Natural killer cell (primary cell): Measurements from ENCODE around the gene DCTPP1. TPM values are rescaled to one million over a fixed set of nuclear protein-coding genes. Genes with fewer than 3 reads are reported as not detected.

Source experiments
- ATAC-seq, 3 donors: fragments of 150-1000 bp in 2 of 3; fragments of 200-7000 bp in 1 of 3; cut with Tn5 transposase; 1 replicate in 1 of 3; 2 replicates in 2 of 3; pipeline ENCODE4 v1.10.0; 2021; ENCODE audit warnings: mild to moderate bottlenecking in 2 of 3, moderate library complexity in 2 of 3
- DNase-seq, 2 donors: peaks; one replicate each; pipeline versions ENCODE4 v3.0.0 to v3.0.0-alpha.2; 2013 to 2021; ENCODE audit warnings: mixed read lengths in 1 of 2
- H3K27ac ChIP-seq: one replicate; pipeline ENCODE4 v1.5.1; 2013; ENCODE audit warnings: mild to moderate bottlenecking, low read length
- H3K27me3 ChIP-seq: one replicate; pipeline ENCODE4 v1.6.1; 2013; ENCODE audit warnings: low read length; ENCODE audit not compliant: control insufficient read depth, insufficient read depth
- H3K36me3 ChIP-seq: one replicate; pipeline ENCODE4 v1.6.1; 2013; ENCODE audit warnings: low read length; ENCODE audit not compliant: control insufficient read depth, insufficient read depth
- H3K4me1 ChIP-seq: one replicate; pipeline ENCODE4 v1.6.1; 2013; ENCODE audit warnings: low read length; ENCODE audit not compliant: control insufficient read depth, insufficient read depth
- H3K4me3 ChIP-seq: one replicate; pipeline ENCODE4 v1.5.1; 2013; ENCODE audit warnings: low read length
- H3K9me3 ChIP-seq: one replicate; pipeline ENCODE4 v1.6.1; 2013; ENCODE audit warnings: low read length; ENCODE audit not compliant: control insufficient read depth, insufficient read depth
- H3K27ac Mint-ChIP-seq, 2 donors: one replicate each; pipeline ENCODE4 v1.8.0; 2022; ENCODE audit warnings: mild to moderate bottlenecking in 2 of 2, mixed read lengths in 2 of 2, moderate library complexity in 1 of 2
- H3K27me3 Mint-ChIP-seq, 2 donors: one replicate each; pipeline ENCODE4 v1.8.0; 2022; ENCODE audit warnings: low read depth in 2 of 2, mixed read lengths in 2 of 2
- H3K36me3 Mint-ChIP-seq: one replicate; pipeline ENCODE4 v1.8.0; 2022; ENCODE audit warnings: mixed read lengths
- H3K4me1 Mint-ChIP-seq, 2 donors: one replicate each; pipeline ENCODE4 v1.8.0; 2022; ENCODE audit warnings: mixed read lengths in 2 of 2
- H3K4me3 Mint-ChIP-seq: one replicate; pipeline ENCODE4 v1.8.0; 2022; ENCODE audit warnings: mild to moderate bottlenecking, moderate library complexity, mixed read lengths
- H3K9me3 Mint-ChIP-seq, 2 donors: one replicate each; pipeline ENCODE4 v1.8.0; 2022; ENCODE audit warnings: mixed read lengths in 2 of 2
- WGBS: methylation state at CpG from one replicate; pipeline ENCODE4 v1.1.7; 2013; ENCODE audit warnings: missing lambda C conversion rate; ENCODE audit not compliant: insufficient coverage; 5-methylcytosine and 5-hydroxymethylcytosine counted together
- intact Hi-C: fragments of 100-400 bp; cut with micrococcal nuclease; formaldehyde crosslinking; loops from one replicate; pipeline ENCODE4 v1.14.2; 2022
- total RNA-seq, 4 donors: library from RNA; stranded (reverse); fragments of 120-200 nt in 1 of 4; gene quantifications; one replicate each; pipeline versions ENCODE4 v1.2.3 to v1.2.4, GENCODE V29; 2013 to 2022
- TF ChIP-seq, protein P1 (sequence below): fragments of 200-600 bp; IDR thresholded peaks from one replicate; pipeline ENCODE4 v1.8.0; 2022; ENCODE audit warnings: antibody characterized with exemption

The DCTPP1 gene
- total RNA-seq, 3 donors from 2014 or later (not counting 1 experiment from before 2014, with no cell fraction given) = 11.2 to 16.9 (median 15.2) TPM

DNA sequence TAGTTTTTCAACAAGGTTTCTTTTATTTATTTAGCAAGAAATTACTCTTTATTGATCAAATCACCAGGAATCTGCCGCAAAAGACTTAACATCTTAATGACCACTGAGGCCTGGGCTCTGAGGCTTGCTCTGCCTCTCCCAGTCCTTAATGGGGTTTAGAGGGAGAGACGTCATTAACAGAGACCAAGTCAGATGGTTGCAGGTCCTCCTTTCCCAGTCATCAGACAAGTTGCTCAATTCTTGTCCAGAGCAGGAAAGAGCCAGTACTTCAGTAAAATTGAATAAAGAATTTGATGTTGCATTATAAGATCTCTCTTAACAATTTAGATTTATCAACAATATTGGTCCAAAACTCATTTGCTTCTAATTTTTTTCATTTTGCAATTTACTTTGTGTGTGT lies 13.8 kb upstream of the DCTPP1 start:
- no peak overlapping the region for H3K4me3 ChIP-seq
- no peaks in the 10 kb centered on the region for H3K27me3 ChIP-seq
- no peak for ATAC-seq
- DNase-seq = no peak
- intact Hi-C loops = no loop called here
- 92% methylated on average over 1 of the region's 2 CpGs for WGBS
- peak overlapping the region; percentile 7 to 66 for H3K27ac Mint-ChIP-seq
- peaks cover 0 to 3% of the 10 kb centered on the region in 2 donors for H3K9me3 Mint-ChIP-seq
- TF ChIP-seq, protein P1, sequence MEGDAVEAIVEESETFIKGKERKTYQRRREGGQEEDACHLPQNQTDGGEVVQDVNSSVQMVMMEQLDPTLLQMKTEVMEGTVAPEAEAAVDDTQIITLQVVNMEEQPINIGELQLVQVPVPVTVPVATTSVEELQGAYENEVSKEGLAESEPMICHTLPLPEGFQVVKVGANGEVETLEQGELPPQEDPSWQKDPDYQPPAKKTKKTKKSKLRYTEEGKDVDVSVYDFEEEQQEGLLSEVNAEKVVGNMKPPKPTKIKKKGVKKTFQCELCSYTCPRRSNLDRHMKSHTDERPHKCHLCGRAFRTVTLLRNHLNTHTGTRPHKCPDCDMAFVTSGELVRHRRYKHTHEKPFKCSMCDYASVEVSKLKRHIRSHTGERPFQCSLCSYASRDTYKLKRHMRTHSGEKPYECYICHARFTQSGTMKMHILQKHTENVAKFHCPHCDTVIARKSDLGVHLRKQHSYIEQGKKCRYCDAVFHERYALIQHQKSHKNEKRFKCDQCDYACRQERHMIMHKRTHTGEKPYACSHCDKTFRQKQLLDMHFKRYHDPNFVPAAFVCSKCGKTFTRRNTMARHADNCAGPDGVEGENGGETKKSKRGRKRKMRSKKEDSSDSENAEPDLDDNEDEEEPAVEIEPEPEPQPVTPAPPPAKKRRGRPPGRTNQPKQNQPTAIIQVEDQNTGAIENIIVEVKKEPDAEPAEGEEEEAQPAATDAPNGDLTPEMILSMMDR = no peak
- H3K4me1 Mint-ChIP-seq = peaks cover 31 to 32% of the 10 kb centered on the region in 2 donors
- H3K4me3 Mint-ChIP-seq = peak overlapping the region; percentile 96
- peaks cover 30% of the 10 kb centered on the region for H3K4me1 ChIP-seq
- no peaks in the 10 kb centered on the region for H3K27me3 Mint-ChIP-seq
- H3K9me3 ChIP-seq = no peaks in the 10 kb centered on the region
- peaks cover 4% of the 10 kb centered on the region for H3K36me3 ChIP-seq
- no peak overlapping the region for H3K27ac ChIP-seq
- H3K36me3 Mint-ChIP-seq = peaks cover 7% of the 10 kb centered on the region

DNA sequence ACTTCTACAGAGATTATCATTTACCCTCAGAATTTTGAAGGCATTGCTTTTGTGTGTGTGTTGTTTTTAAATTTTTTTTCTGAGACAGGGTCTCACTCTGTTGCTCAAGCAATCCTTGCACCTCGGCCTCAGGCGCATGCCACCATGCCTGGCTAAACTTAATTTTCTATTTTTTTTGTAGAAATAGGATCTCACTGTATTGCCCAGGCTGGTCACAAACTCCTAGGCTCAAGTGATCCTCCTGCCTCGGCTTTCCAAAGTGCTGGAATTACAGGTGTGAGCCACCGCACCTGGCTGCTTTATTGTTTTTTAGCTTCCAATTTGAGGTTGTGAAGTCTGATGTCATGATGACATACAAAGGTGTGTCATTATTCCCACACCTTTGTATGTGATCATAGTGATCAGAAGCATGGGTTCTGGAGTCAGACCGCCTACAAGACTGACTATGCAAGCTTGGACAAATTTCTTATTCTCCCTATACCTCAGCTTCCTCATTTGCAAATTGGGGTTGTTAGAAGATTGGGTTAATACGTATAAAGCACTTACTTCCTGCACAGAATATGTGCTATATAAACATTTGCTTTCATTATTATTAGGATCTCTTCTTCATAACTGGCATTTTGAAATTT lies 10.0 kb upstream of the DCTPP1 start:
- H3K9me3 Mint-ChIP-seq = peaks cover 0 to 3% of the 10 kb centered on the region in 2 donors
- TF ChIP-seq, protein P1 = no peak
- ATAC-seq (no peak), DNase-seq (no peak)
- whole genome bisulfite sequencing = 99% methylated on average over 4 of the region's 6 CpGs
- no peak overlapping the region for H3K4me3 Mint-ChIP-seq
- H3K4me1 ChIP-seq = peaks cover 18% of the 10 kb centered on the region
- H3K27ac Mint-ChIP-seq = no peak overlapping the region
- intact Hi-C loops = loop anchor here (10.0 kb wide), 1 partner anchor 95 kb away; the partner anchor contains the start of gene ZNF747
- peaks cover 4% of the 10 kb centered on the region for H3K36me3 ChIP-seq
- peaks cover 7% of the 10 kb centered on the region for H3K36me3 Mint-ChIP-seq
- H3K4me1 Mint-ChIP-seq = peaks cover 18 to 19% of the 10 kb centered on the region in 2 donors
- H3K27ac ChIP-seq = no peak overlapping the region
- no peak overlapping the region for H3K4me3 ChIP-seq
- H3K27me3 Mint-ChIP-seq = no peaks in the 10 kb centered on the region
- H3K9me3 ChIP-seq = no peaks in the 10 kb centered on the region
- no peaks in the 10 kb centered on the region for H3K27me3 ChIP-seq

DNA sequence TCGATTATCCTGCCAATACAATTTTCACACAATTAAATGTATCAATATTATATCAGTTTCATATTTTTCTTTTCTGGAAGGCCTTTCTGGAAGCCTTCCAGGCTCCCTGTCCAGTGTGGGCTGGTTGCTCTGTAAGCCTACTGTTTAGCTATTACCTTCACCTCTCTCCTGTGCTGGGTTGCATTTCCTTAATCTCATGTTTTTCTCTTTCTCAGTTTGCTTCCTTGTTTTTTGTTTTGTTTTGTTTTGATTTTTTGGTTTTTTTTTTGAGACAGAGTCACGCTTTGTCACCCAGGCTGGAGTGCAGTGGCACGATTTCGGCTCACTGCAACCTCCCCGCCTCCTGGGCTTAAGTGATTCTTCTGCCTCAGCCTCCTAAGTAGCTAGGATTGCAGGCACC lies 9.0 kb upstream of the DCTPP1 start:
- no peaks in the 10 kb centered on the region for H3K27me3 Mint-ChIP-seq
- Histone ChIP-seq H3K27me3 (no peaks in the 10 kb centered on the region), H3K27ac (no peak overlapping the region), H3K4me1 (peaks cover 9% of the 10 kb centered on the region), H3K36me3 (peaks cover 4% of the 10 kb centered on the region), H3K9me3 (no peaks in the 10 kb centered on the region), H3K4me3 (no peak overlapping the region)
- H3K4me1 Mint-ChIP-seq = peaks cover 9 to 10% of the 10 kb centered on the region in 2 donors
- no peak for ATAC-seq
- WGBS = 92% methylated on average over 5 of the region's 5 CpGs
- H3K27ac Mint-ChIP-seq = no peak overlapping the region
- intact Hi-C loops = loop anchor here (10.0 kb wide), 1 partner anchor 96 kb away; the partner anchor contains the start of gene ZNF747
- H3K9me3 Mint-ChIP-seq = peaks cover 0 to 3% of the 10 kb centered on the region in 2 donors
- no peak overlapping the region for H3K4me3 Mint-ChIP-seq
- no peak for DNase-seq
- TF ChIP-seq, protein P1 = no peak
- H3K36me3 Mint-ChIP-seq = peaks cover 7% of the 10 kb centered on the region
